Trophoblast cell (in vitro differentiated cells and primary cell): ENCODE measurements around the gene LIPA.

Experiments
- DNase-seq, 2 donors: peaks; one replicate each; pipeline ENCODE4 v3.0.0-alpha.2; 2016
- H2AFZ ChIP-seq: 2 replicates; pipeline ENCODE4 v1.6.1; 2013; ENCODE audit warnings: low read length, moderate library complexity, mild to moderate bottlenecking; ENCODE audit not compliant: insufficient read depth, poor library complexity
- H2AK5ac ChIP-seq: 2 replicates; pipeline ENCODE4 v1.6.1; 2013; ENCODE audit warnings: mild to moderate bottlenecking, low read length
- H2BK120ac ChIP-seq: 2 replicates; pipeline ENCODE4 v1.6.1; 2013; ENCODE audit warnings: low read length, mild to moderate bottlenecking, moderate library complexity; ENCODE audit not compliant: insufficient read depth, poor library complexity
- H2BK12ac ChIP-seq: 2 replicates; pipeline ENCODE4 v1.6.1; 2013; ENCODE audit warnings: mild to moderate bottlenecking, low read length, moderate library complexity
- H2BK5ac ChIP-seq: 2 replicates; pipeline ENCODE4 v1.6.1; 2013; ENCODE audit warnings: low read length, low read depth, moderate library complexity, mild to moderate bottlenecking; ENCODE audit not compliant: poor library complexity
- H3K14ac ChIP-seq: 2 replicates; pipeline ENCODE4 v1.6.1; 2013; ENCODE audit warnings: mild to moderate bottlenecking, low read length
- H3K18ac ChIP-seq: 2 replicates; pipeline ENCODE4 v1.6.1; 2013; ENCODE audit warnings: mild to moderate bottlenecking, low read length
- H3K23ac ChIP-seq: 2 replicates; pipeline ENCODE4 v1.6.1; 2013; ENCODE audit warnings: low read length
- H3K27ac ChIP-seq: 2 replicates; pipeline ENCODE4 v1.5.1; 2013; ENCODE audit warnings: low read depth, mild to moderate bottlenecking, inconsistent platforms, low read length, moderate library complexity
- H3K27me3 ChIP-seq: 2 replicates; pipeline ENCODE4 v1.6.1; 2013; ENCODE audit warnings: inconsistent platforms, mild to moderate bottlenecking, low read length, moderate library complexity; ENCODE audit not compliant: insufficient read depth
- H3K36me3 ChIP-seq, 2 experiments: 1 replicate in 1 of 2; 2 replicates in 1 of 2; pipeline ENCODE4 v1.6.1; 2013; ENCODE audit warnings: low read length in 2 of 2, mild to moderate bottlenecking in 2 of 2, moderate library complexity in 1 of 2; ENCODE audit not compliant: insufficient read depth in 2 of 2, control insufficient read depth in 1 of 2
- H3K4ac ChIP-seq: 2 replicates; pipeline ENCODE4 v1.6.1; 2013; ENCODE audit warnings: low read depth, mild to moderate bottlenecking, low read length, moderate library complexity
- H3K4me1 ChIP-seq, 2 experiments: 1 replicate in 1 of 2; 2 replicates in 1 of 2; pipeline ENCODE4 v1.6.1; 2013; ENCODE audit warnings: low read length in 2 of 2, mild to moderate bottlenecking in 2 of 2, moderate library complexity in 1 of 2; ENCODE audit not compliant: insufficient read depth in 2 of 2, control insufficient read depth in 1 of 2
- H3K4me2 ChIP-seq: 2 replicates; pipeline ENCODE4 v1.6.1; 2013; ENCODE audit warnings: inconsistent platforms, mild to moderate bottlenecking, low read length, moderate library complexity
- H3K4me3 ChIP-seq: 2 replicates; pipeline ENCODE4 v1.5.1; 2013; ENCODE audit warnings: mild to moderate bottlenecking, low read depth, low read length, inconsistent platforms
- H3K79me1 ChIP-seq: one replicate; pipeline ENCODE4 v1.6.1; 2013; ENCODE audit warnings: low read length
- H3K79me2 ChIP-seq: 2 replicates; pipeline ENCODE4 v1.6.1; 2013; ENCODE audit warnings: low read length, mild to moderate bottlenecking; ENCODE audit not compliant: control insufficient read depth, insufficient read depth, poor library complexity
- H3K9ac ChIP-seq: 2 replicates; pipeline ENCODE4 v1.6.1; 2013; ENCODE audit warnings: mild to moderate bottlenecking, low read length
- H3K9me3 ChIP-seq: 2 replicates; pipeline ENCODE4 v1.6.1; 2013; ENCODE audit warnings: low read depth, mild to moderate bottlenecking, control low read depth, inconsistent platforms, low read length; ENCODE audit not compliant: insufficient read depth
- H4K12ac ChIP-seq: 2 replicates; pipeline ENCODE4 v1.6.1; 2013; ENCODE audit warnings: low read depth, mild to moderate bottlenecking, low read length, moderate library complexity
- H4K8ac ChIP-seq: 2 replicates; pipeline ENCODE4 v1.6.1; 2013; ENCODE audit warnings: low read depth, mild to moderate bottlenecking, low read length, moderate library complexity
- H4K91ac ChIP-seq: one replicate; pipeline ENCODE4 v1.6.1; 2013; ENCODE audit warnings: low read depth, mild to moderate bottlenecking, low read length, moderate library complexity
- WGBS: extraction: QIAGEN DNeasy Blood & Tissue Kit; methylation state at CpG from one replicate; pipeline ENCODE4 v1.1.7; 2013; ENCODE audit warnings: missing lambda C conversion rate; ENCODE audit not compliant: insufficient read length, insufficient coverage; ENCODE audit errors: extremely low coverage; 5-methylcytosine and 5-hydroxymethylcytosine counted together

Gene LIPA

DNA sequence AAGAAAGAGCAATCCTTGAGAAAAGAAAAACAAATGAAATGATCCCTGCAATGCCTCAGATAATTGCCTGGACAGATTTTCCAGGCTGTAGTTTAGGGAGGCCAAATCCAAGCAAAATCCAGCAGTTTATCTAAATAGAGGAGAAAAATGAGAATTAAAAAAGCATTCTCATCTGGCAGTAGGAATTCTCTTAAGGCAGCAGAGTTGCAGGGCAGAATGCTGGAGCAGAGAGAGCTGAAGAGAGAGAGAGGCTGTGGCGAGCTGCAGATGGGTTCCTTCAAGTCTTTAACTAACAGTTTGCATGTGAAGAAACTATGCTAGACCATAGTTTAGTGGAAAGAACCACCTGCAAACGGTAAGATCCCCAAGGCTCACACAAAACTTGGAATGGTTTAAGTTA is 6.0 kb upstream of the LIPA start:
- no peak overlapping the region for H3K4ac ChIP-seq
- DNase-seq, result no peak
- H3K14ac ChIP-seq, result no peak overlapping the region

DNA sequence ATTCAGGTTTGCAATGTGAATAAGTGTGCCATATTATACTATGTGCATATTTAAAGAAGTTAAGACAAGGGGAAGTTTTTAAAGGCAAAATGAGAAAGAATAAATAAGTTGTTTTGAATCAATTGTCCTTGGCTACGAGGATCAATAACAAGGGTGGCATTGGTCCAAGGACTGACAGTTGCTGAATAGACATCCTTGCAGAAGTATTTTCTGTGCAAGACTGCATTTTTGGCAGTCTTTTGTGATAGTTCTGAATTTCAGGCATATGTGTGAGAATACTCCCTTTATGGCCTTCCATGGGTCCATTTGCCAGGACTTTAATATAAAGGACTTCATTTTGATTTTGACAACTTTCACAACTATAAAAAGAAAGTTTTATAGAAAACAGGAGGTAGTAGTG is 5.4 kb upstream of the LIPA start:
- no peak overlapping the region for H2BK5ac ChIP-seq
- no CpG with 5 or more reads among the region's 1 CpG for WGBS
- H3K9ac ChIP-seq, result no peak overlapping the region
- no peak overlapping the region for H3K4me3 ChIP-seq
- no peak overlapping the region for H3K4me2 ChIP-seq
- H3K4me1 ChIP-seq, result peaks cover 3 to 6% of the 10 kb centered on the region in 2 experiments
- H3K27me3 ChIP-seq, result no peaks in the 10 kb centered on the region
- H3K18ac ChIP-seq, result no peak overlapping the region
- no peaks in the 10 kb centered on the region for H3K36me3 ChIP-seq
- peaks cover 5% of the 10 kb centered on the region for H3K9me3 ChIP-seq
- H4K12ac ChIP-seq, result no peak overlapping the region
- H3K79me2 ChIP-seq, result no peaks in the 10 kb centered on the region
- no peak overlapping the region for H2BK12ac ChIP-seq
- no peak overlapping the region for H2AFZ ChIP-seq
- no peak overlapping the region for H4K8ac ChIP-seq
- H3K27ac ChIP-seq, result no peak overlapping the region
- no peak for DNase-seq
- no peak overlapping the region for H2BK120ac ChIP-seq
- H3K23ac ChIP-seq, result no peak overlapping the region
- no peak overlapping the region for H4K91ac ChIP-seq
- peaks cover 2% of the 10 kb centered on the region for H3K79me1 ChIP-seq
- H3K4ac ChIP-seq, result no peak overlapping the region
- H3K14ac ChIP-seq, result no peak overlapping the region
- no peak overlapping the region for H2AK5ac ChIP-seq

More for the DNA sequence above, 6.0 kb upstream of the LIPA start:
- no peak overlapping the region for H3K4me2 ChIP-seq
- WGBS, result no CpG with 5 or more reads among the region's 2 CpGs
- H4K8ac ChIP-seq, result no peak overlapping the region
- no peak overlapping the region for H3K9ac ChIP-seq
- H3K4me1 ChIP-seq, result peaks cover 3 to 11% of the 10 kb centered on the region in 2 experiments
- H3K9me3 ChIP-seq, result peaks cover 5% of the 10 kb centered on the region
- no peak overlapping the region for H3K4me3 ChIP-seq
- H4K91ac ChIP-seq, result no peak overlapping the region
- no peak overlapping the region for H3K27ac ChIP-seq
- no peaks in the 10 kb centered on the region for H3K27me3 ChIP-seq
- H2AFZ ChIP-seq, result no peak overlapping the region
- H3K18ac ChIP-seq, result no peak overlapping the region
- H2AK5ac ChIP-seq, result no peak overlapping the region
- H3K36me3 ChIP-seq, result no peaks in the 10 kb centered on the region
- no peak overlapping the region for H2BK5ac ChIP-seq
- H3K23ac ChIP-seq, result no peak overlapping the region
- no peak overlapping the region for H2BK120ac ChIP-seq
- H3K79me1 ChIP-seq, result peaks cover 2% of the 10 kb centered on the region
- no peaks in the 10 kb centered on the region for H3K79me2 ChIP-seq
- no peak overlapping the region for H4K12ac ChIP-seq
- no peak overlapping the region for H2BK12ac ChIP-seq

- H3K4ac ChIP-seq, result no peak overlapping the region
- no peak overlapping the region for H4K91ac ChIP-seq
- no peak overlapping the region for H3K27ac ChIP-seq
- no peak overlapping the region for H3K18ac ChIP-seq
- no peak overlapping the region for H2BK5ac ChIP-seq
- no peak overlapping the region for H4K8ac ChIP-seq
- no peak overlapping the region for H2AFZ ChIP-seq
- H3K27me3 ChIP-seq, result no peaks in the 10 kb centered on the region
- no peak overlapping the region for H3K9ac ChIP-seq
- H2BK12ac ChIP-seq, result no peak overlapping the region
- H2BK120ac ChIP-seq, result no peak overlapping the region
- H3K9me3 ChIP-seq, result peaks cover 5% of the 10 kb centered on the region
- no peak for DNase-seq
- peaks cover 5% of the 10 kb centered on the region for H3K79me1 ChIP-seq
- no peak overlapping the region for H3K14ac ChIP-seq
- H3K4me1 ChIP-seq, result peaks cover 3% of the 10 kb centered on the region in 2 experiments
- H3K23ac ChIP-seq, result no peak overlapping the region
- no peak overlapping the region for H4K12ac ChIP-seq
- H3K4me3 ChIP-seq, result no peak overlapping the region
- H2AK5ac ChIP-seq, result no peak overlapping the region
- no peaks in the 10 kb centered on the region for H3K36me3 ChIP-seq
- WGBS, result no CpG with 5 or more reads among the region's 3 CpGs
- H3K4me2 ChIP-seq, result no peak overlapping the region
- H3K79me2 ChIP-seq, result no peaks in the 10 kb centered on the region
Measured at GRCh38 chr10:89256340-89256739, 4.8 kb upstream of the LIPA start.

DNA sequence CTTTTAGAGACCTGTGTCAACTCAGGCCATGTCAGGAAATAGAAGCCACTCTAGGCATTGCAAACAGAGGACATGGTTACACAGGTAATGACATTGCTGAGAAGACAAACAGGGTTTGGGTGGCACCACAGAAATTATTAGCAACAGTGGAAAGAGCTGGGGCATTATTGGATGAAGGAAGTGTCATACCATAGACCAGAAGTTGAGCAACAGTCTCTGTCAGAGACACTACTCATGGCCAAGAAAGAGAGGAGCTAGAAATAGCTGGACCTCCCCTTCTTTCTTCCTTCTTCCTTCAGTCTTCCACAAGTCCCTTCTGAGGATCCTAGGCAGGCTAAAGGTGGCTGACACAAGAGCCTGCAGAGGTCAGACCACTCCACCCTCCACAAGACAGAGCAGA is 4.2 kb upstream of the LIPA start:
- peaks cover 7% of the 10 kb centered on the region for H3K79me1 ChIP-seq
- no peak overlapping the region for H3K14ac ChIP-seq
- no peak overlapping the region for H3K9ac ChIP-seq
- DNase-seq, result no peak
- H3K27me3 ChIP-seq, result no peaks in the 10 kb centered on the region
- no peak overlapping the region for H4K12ac ChIP-seq
- no peak overlapping the region for H2BK5ac ChIP-seq
- peaks cover 7 to 8% of the 10 kb centered on the region in 2 experiments for H3K4me1 ChIP-seq
- H4K8ac ChIP-seq, result no peak overlapping the region
- H2AK5ac ChIP-seq, result no peak overlapping the region
- H2BK120ac ChIP-seq, result no peak overlapping the region
- peaks cover 5% of the 10 kb centered on the region for H3K9me3 ChIP-seq
- H3K18ac ChIP-seq, result no peak overlapping the region
- no peaks in the 10 kb centered on the region for H3K36me3 ChIP-seq
- H3K27ac ChIP-seq, result no peak overlapping the region
- H2AFZ ChIP-seq, result no peak overlapping the region
- H4K91ac ChIP-seq, result no peak overlapping the region
- no peaks in the 10 kb centered on the region for H3K79me2 ChIP-seq
- no peak overlapping the region for H3K4me3 ChIP-seq
- H3K23ac ChIP-seq, result no peak overlapping the region
- H3K4me2 ChIP-seq, result no peak overlapping the region
- no peak overlapping the region for H3K4ac ChIP-seq
- H2BK12ac ChIP-seq, result no peak overlapping the region
